GM23338 (cell line): ENCODE data around the gene FIGN. TPM values are rescaled to one million over a fixed set of nuclear protein-coding genes. Genes with fewer than 3 reads are reported as not detected.

ENCODE experiments used
- EZH2 ChIP-seq: fragments of 200-600 bp; sonication (generic); IDR thresholded peaks from one replicate; pipeline ENCODE4 v1.8.0; 2017; ENCODE audit warnings: antibody characterized with exemption, mild to moderate bottlenecking, low read depth; ENCODE audit not compliant: unreplicated experiment
- EZH2phosphoT487 ChIP-seq: fragments of 200-600 bp; sonication (generic); IDR thresholded peaks from one replicate; pipeline ENCODE4 v1.8.1; 2018; ENCODE audit warnings: antibody characterized with exemption; ENCODE audit not compliant: unreplicated experiment
- JUNB ChIP-seq: IDR thresholded peaks from one replicate; pipeline ENCODE4 v1.6.1; 2016; ENCODE audit warnings: antibody characterized with exemption; ENCODE audit not compliant: unreplicated experiment
- NANOG ChIP-seq: IDR thresholded peaks from 2 replicates; pipeline ENCODE4 v1.6.1; 2016; ENCODE audit warnings: antibody characterized with exemption, borderline replicate concordance
- polyA plus RNA-seq: library from polyadenylated mRNA; unstranded; fragments of >200 nt; fragmentation: Nextera tagmentation; extraction: Ambion mirVana; gene quantifications from 2 replicates; pipeline ENCODE4 v1.2.1, GENCODE V29; 2016
- total RNA-seq: library from RNA; depleted of rRNA; stranded (reverse); fragments of >200 nt; shearing (Covaris generic); gene quantifications from 2 replicates; pipeline ENCODE4 v1.2.3, GENCODE V29; 2014
- TF ChIP-seq, protein P1 (sequence below): fragments of 250-450 bp; sonication (Bioruptor Pico); IDR thresholded peaks from 2 replicates; pipeline ENCODE4 v1.5.0; 2020; ENCODE audit warnings: mild to moderate bottlenecking, moderate library complexity
- TF ChIP-seq, protein P2 (sequence below), 2 experiments: fragments of 200-600 bp in 1 of 2; sonication (generic) in 1 of 2; conservative IDR thresholded peaks; 2 replicates each; pipeline versions ENCODE4 v1.5.1 to v1.6.1; 2016 to 2017; ENCODE audit warnings: antibody characterized with exemption in 2 of 2, low read depth in 2 of 2, mild to moderate bottlenecking in 2 of 2, moderate library complexity in 1 of 2
- TF ChIP-seq, protein P3 (sequence below): IDR thresholded peaks from 2 replicates; pipeline ENCODE4 v1.6.1; 2016; ENCODE audit warnings: antibody characterized with exemption

The FIGN gene
- total and polyA plus RNA-seq, 2 experiments from 2014 or later = 17.2 to 23.6 TPM

DNA sequence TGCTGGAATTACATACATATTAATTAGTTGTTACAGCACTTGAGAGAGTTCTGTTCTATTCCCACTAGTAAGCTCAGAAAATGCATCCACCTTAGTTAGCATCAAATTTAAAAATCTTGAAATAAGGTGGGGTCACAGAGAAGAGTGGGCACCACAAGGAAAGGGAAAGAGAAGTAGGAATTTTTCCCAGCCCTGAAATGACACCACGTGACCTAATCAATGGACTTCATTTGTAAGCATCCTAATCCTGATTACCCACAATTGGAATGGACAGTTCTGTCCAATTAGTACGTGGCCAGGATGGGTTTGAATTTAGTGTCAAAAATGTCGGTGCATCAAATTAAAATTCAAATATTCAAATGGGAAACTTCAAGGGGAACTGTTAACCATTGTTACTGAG, 186.8 kb downstream of the FIGN start (continued):
- TF ChIP-seq, protein P1, sequence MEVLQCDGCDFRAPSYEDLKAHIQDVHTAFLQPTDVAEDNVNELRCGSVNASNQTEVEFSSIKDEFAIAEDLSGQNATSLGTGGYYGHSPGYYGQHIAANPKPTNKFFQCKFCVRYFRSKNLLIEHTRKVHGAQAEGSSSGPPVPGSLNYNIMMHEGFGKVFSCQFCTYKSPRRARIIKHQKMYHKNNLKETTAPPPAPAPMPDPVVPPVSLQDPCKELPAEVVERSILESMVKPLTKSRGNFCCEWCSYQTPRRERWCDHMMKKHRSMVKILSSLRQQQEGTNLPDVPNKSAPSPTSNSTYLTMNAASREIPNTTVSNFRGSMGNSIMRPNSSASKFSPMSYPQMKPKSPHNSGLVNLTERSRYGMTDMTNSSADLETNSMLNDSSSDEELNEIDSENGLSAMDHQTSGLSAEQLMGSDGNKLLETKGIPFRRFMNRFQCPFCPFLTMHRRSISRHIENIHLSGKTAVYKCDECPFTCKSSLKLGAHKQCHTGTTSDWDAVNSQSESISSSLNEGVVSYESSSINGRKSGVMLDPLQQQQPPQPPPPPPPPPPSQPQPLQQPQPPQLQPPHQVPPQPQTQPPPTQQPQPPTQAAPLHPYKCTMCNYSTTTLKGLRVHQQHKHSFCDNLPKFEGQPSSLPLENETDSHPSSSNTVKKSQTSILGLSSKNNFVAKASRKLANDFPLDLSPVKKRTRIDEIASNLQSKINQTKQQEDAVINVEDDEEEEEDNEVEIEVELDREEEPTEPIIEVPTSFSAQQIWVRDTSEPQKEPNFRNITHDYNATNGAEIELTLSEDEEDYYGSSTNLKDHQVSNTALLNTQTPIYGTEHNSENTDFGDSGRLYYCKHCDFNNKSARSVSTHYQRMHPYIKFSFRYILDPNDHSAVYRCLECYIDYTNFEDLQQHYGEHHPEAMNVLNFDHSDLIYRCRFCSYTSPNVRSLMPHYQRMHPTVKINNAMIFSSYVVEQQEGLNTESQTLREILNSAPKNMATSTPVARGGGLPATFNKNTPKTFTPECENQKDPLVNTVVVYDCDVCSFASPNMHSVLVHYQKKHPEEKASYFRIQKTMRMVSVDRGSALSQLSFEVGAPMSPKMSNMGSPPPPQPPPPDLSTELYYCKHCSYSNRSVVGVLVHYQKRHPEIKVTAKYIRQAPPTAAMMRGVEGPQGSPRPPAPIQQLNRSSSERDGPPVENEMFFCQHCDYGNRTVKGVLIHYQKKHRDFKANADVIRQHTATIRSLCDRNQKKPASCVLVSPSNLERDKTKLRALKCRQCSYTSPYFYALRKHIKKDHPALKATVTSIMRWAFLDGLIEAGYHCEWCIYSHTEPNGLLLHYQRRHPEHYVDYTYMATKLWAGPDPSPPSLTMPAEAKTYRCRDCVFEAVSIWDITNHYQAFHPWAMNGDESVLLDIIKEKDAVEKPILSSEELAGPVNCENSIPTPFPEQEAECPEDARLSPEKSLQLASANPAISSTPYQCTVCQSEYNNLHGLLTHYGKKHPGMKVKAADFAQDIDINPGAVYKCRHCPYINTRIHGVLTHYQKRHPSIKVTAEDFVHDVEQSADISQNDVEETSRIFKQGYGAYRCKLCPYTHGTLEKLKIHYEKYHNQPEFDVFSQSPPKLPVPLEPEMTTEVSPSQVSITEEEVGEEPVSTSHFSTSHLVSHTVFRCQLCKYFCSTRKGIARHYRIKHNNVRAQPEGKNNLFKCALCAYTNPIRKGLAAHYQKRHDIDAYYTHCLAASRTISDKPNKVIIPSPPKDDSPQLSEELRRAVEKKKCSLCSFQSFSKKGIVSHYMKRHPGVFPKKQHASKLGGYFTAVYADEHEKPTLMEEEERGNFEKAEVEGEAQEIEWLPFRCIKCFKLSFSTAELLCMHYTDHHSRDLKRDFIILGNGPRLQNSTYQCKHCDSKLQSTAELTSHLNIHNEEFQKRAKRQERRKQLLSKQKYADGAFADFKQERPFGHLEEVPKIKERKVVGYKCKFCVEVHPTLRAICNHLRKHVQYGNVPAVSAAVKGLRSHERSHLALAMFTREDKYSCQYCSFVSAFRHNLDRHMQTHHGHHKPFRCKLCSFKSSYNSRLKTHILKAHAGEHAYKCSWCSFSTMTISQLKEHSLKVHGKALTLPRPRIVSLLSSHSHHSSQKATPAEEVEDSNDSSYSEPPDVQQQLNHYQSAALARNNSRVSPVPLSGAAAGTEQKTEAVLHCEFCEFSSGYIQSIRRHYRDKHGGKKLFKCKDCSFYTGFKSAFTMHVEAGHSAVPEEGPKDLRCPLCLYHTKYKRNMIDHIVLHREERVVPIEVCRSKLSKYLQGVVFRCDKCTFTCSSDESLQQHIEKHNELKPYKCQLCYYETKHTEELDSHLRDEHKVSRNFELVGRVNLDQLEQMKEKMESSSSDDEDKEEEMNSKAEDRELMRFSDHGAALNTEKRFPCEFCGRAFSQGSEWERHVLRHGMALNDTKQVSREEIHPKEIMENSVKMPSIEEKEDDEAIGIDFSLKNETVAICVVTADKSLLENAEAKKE (CRISPR knock-in tag) = no peak
- no peak for TF ChIP-seq EZH2
- TF ChIP-seq JUNB = no peak
- TF ChIP-seq, protein P2, sequence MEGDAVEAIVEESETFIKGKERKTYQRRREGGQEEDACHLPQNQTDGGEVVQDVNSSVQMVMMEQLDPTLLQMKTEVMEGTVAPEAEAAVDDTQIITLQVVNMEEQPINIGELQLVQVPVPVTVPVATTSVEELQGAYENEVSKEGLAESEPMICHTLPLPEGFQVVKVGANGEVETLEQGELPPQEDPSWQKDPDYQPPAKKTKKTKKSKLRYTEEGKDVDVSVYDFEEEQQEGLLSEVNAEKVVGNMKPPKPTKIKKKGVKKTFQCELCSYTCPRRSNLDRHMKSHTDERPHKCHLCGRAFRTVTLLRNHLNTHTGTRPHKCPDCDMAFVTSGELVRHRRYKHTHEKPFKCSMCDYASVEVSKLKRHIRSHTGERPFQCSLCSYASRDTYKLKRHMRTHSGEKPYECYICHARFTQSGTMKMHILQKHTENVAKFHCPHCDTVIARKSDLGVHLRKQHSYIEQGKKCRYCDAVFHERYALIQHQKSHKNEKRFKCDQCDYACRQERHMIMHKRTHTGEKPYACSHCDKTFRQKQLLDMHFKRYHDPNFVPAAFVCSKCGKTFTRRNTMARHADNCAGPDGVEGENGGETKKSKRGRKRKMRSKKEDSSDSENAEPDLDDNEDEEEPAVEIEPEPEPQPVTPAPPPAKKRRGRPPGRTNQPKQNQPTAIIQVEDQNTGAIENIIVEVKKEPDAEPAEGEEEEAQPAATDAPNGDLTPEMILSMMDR (conservative IDR thresholded peaks at IDR 0.05; ENCODE audit: low read depth in 2 of 2) = no peak
- no peak for TF ChIP-seq EZH2phosphoT487
- TF ChIP-seq, protein P3, sequence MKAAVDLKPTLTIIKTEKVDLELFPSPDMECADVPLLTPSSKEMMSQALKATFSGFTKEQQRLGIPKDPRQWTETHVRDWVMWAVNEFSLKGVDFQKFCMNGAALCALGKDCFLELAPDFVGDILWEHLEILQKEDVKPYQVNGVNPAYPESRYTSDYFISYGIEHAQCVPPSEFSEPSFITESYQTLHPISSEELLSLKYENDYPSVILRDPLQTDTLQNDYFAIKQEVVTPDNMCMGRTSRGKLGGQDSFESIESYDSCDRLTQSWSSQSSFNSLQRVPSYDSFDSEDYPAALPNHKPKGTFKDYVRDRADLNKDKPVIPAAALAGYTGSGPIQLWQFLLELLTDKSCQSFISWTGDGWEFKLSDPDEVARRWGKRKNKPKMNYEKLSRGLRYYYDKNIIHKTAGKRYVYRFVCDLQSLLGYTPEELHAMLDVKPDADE = no peak
- TF ChIP-seq NANOG = no peak
